Loucy (cell line): ENCODE data around the gene TRPV6.

Experiments
- H2AFZ ChIP-seq: fragments of 200-600 bp; sonication (generic); 2 replicates; pipeline ENCODE4 v1.6.0; 2016; ENCODE audit warnings: antibody characterized with exemption, mild to moderate bottlenecking, low read length, moderate library complexity
- H3F3A ChIP-seq: fragments of 200-600 bp; 2 replicates; pipeline ENCODE4 v1.6.0; 2016; ENCODE audit warnings: antibody characterized with exemption, low read depth, mild to moderate bottlenecking
- H3K27me3 ChIP-seq: fragments of 200-600 bp; sonication (generic); 2 replicates; pipeline ENCODE4 v1.6.1; 2014; ENCODE audit warnings: low read length, mild to moderate bottlenecking; ENCODE audit not compliant: insufficient read depth, poor library complexity, severe bottlenecking
- H3K36me3 ChIP-seq: fragments of 200-600 bp; sonication (generic); 2 replicates; pipeline ENCODE4 v1.6.1; 2016; ENCODE audit warnings: low read length; ENCODE audit not compliant: insufficient read depth
- H3K4me1 ChIP-seq: fragments of 200-600 bp; sonication (generic); 2 replicates; pipeline ENCODE4 v1.5.1; 2014; ENCODE audit warnings: low read length, mild to moderate bottlenecking; ENCODE audit not compliant: insufficient read depth, poor library complexity, severe bottlenecking
- H3K4me2 ChIP-seq: fragments of 200-600 bp; sonication (generic); 2 replicates; pipeline ENCODE4 v1.6.0; 2014; ENCODE audit warnings: antibody characterized with exemption, low read length, low read depth, mild to moderate bottlenecking; ENCODE audit not compliant: poor library complexity, severe bottlenecking
- H3K4me3 ChIP-seq: fragments of 200-600 bp; sonication (generic); 2 replicates; pipeline ENCODE4 v1.5.1; 2014; ENCODE audit warnings: low read length, mild to moderate bottlenecking, mixed read lengths; ENCODE audit not compliant: poor library complexity, severe bottlenecking
- H3K79me2 ChIP-seq: fragments of 200-600 bp; sonication (generic); 2 replicates; pipeline ENCODE4 v1.6.1; 2014; ENCODE audit warnings: low read length; ENCODE audit not compliant: insufficient read depth
- H3K9ac ChIP-seq: fragments of 200-600 bp; sonication (generic); 2 replicates; pipeline ENCODE4 v1.6.0; 2014; ENCODE audit warnings: mild to moderate bottlenecking, low read depth, low read length, moderate library complexity; ENCODE audit not compliant: poor library complexity, severe bottlenecking
- H3K9me2 ChIP-seq: fragments of 200-600 bp; sonication (generic); replicated peaks from 2 replicates; pipeline ENCODE4 v1.6.1; 2016; ENCODE audit warnings: low read depth, low read length, mixed read lengths
- H3K9me3 ChIP-seq: fragments of 200-600 bp; sonication (generic); 2 replicates; pipeline ENCODE4 v1.6.1; 2014; ENCODE audit warnings: mild to moderate bottlenecking, antibody characterized with exemption, low read length, low read depth; ENCODE audit not compliant: insufficient read depth
- H4K20me1 ChIP-seq: fragments of 200-600 bp; sonication (generic); 2 replicates; pipeline ENCODE4 v1.6.0; 2014; ENCODE audit warnings: antibody characterized with exemption, low read length, mild to moderate bottlenecking; ENCODE audit not compliant: insufficient read depth, poor library complexity, severe bottlenecking
- EZH2phosphoT487 ChIP-seq: fragments of 200-600 bp; IDR thresholded peaks from 2 replicates; pipeline ENCODE4 v1.6.1; 2018; ENCODE audit warnings: antibody characterized with exemption, mild to moderate bottlenecking, moderate library complexity, borderline replicate concordance
- TF ChIP-seq, protein P1 (sequence below): fragments of 200-600 bp; sonication (generic); conservative IDR thresholded peaks from 2 replicates; pipeline ENCODE4 v1.5.1; 2014; ENCODE audit warnings: mild to moderate bottlenecking, antibody characterized with exemption, low read length

TRPV6 gene

DNA sequence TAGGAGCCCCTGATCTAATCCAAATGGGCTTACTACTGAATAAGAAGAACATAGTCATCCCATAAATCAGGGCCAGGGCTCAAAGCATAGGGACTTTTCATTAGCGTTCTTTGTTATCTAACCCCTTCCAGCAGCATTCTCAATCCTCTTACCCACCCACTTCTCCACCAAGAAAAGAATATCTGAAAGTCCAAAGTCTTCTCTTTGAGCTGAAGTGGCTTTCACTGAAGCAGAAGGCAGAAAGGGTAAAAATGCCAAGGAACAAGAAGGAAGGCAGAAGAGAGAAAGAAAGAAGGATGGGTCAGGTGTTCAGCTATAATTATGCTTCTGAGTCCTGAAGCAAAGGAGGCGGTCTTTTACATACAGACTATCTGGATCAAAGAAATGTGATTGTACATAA lies 37.8 kb upstream of the TRPV6 start:
- Histone ChIP-seq H4K20me1 (no peaks in the 10 kb centered on the region), H3K4me3 (no peak overlapping the region), H3K9me2 (no peaks in the 10 kb centered on the region), H3K27me3 (no peaks in the 10 kb centered on the region), H2AFZ (0 out of 2 replicates have a peak overlapping the region, but pooled peaks have one; percentile 2), H3K4me2 (no peak overlapping the region), H3K9me3 (no peaks in the 10 kb centered on the region), H3K79me2 (no peaks in the 10 kb centered on the region), H3K9ac (no peak overlapping the region), H3K36me3 (no peaks in the 10 kb centered on the region), H3K4me1 (no peaks in the 10 kb centered on the region), H3F3A (no peaks in the 10 kb centered on the region)
- TF ChIP-seq, protein P1, sequence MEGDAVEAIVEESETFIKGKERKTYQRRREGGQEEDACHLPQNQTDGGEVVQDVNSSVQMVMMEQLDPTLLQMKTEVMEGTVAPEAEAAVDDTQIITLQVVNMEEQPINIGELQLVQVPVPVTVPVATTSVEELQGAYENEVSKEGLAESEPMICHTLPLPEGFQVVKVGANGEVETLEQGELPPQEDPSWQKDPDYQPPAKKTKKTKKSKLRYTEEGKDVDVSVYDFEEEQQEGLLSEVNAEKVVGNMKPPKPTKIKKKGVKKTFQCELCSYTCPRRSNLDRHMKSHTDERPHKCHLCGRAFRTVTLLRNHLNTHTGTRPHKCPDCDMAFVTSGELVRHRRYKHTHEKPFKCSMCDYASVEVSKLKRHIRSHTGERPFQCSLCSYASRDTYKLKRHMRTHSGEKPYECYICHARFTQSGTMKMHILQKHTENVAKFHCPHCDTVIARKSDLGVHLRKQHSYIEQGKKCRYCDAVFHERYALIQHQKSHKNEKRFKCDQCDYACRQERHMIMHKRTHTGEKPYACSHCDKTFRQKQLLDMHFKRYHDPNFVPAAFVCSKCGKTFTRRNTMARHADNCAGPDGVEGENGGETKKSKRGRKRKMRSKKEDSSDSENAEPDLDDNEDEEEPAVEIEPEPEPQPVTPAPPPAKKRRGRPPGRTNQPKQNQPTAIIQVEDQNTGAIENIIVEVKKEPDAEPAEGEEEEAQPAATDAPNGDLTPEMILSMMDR = no peak
- TF ChIP-seq EZH2phosphoT487 = no peak

- H3K27me3 ChIP-seq = no peaks in the 10 kb centered on the region
- no peaks in the 10 kb centered on the region for H3F3A ChIP-seq
- no peak overlapping the region for H2AFZ ChIP-seq
- no peak overlapping the region for H3K4me3 ChIP-seq
- H3K4me2 ChIP-seq = no peak overlapping the region
- no peak for TF ChIP-seq EZH2phosphoT487
- TF ChIP-seq, protein P1 = no peak
- H4K20me1 ChIP-seq = no peaks in the 10 kb centered on the region
- no peaks in the 10 kb centered on the region for H3K79me2 ChIP-seq
- no peaks in the 10 kb centered on the region for H3K9me2 ChIP-seq
- H3K36me3 ChIP-seq = no peaks in the 10 kb centered on the region
- H3K9me3 ChIP-seq = no peaks in the 10 kb centered on the region
- no peaks in the 10 kb centered on the region for H3K4me1 ChIP-seq
- H3K9ac ChIP-seq = no peak overlapping the region
Measured at GRCh38 chr7:142919656-142920055, 34.1 kb upstream of the TRPV6 start.

DNA sequence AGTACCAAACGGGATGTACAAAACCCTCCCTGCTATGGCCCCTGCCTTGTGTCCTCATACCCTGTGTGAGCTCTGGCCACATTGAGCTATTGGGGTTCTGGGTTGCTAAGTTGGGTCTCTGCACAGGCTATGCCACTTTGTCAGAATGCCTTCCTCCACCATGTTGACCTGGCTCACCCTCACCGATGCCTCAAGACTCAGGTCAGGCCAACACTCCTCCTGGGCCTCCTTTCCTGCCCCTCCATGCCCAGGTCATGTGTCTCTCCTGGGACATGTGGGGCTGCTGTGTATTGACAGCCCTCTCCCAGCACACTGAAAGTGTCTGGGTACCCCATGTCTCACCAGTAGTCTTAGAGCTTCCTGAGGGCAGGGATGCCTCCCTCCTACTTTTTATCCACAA lies 33.4 kb upstream of the TRPV6 start:
- no peaks in the 10 kb centered on the region for H3F3A ChIP-seq
- H3K9me3 ChIP-seq = no peaks in the 10 kb centered on the region
- TF ChIP-seq, protein P1 = no peak
- no peak for TF ChIP-seq EZH2phosphoT487
- H3K4me2 ChIP-seq = no peak overlapping the region
- peaks cover 7% of the 10 kb centered on the region for H3K4me1 ChIP-seq
- no peaks in the 10 kb centered on the region for H3K36me3 ChIP-seq
- no peak overlapping the region for H3K9ac ChIP-seq
- no peak overlapping the region for H2AFZ ChIP-seq
- no peak overlapping the region for H3K4me3 ChIP-seq
- H3K27me3 ChIP-seq = no peaks in the 10 kb centered on the region
- no peaks in the 10 kb centered on the region for H4K20me1 ChIP-seq
- no peaks in the 10 kb centered on the region for H3K79me2 ChIP-seq
- no peaks in the 10 kb centered on the region for H3K9me2 ChIP-seq
